ENCODE data around the gene EPGN. TPM values are rescaled to one million over a fixed set of nuclear protein-coding genes. Genes with fewer than 3 reads are reported as not detected.

Gene EPGN
- total RNA-seq, 1 experiment from 2014 or later: not detected

GRCh38 chr4:74314329-74314728 lies 6.1 kb downstream of the EPGN start:
- CTCF ChIA-PET: no interaction called here
- BruUV-seq (replicated peaks): no TSS peak

GRCh38 chr4:74314944-74315343 lies 6.7 kb downstream of the EPGN start:
- no peak for DNase-seq (ENCODE audit: low spot score)
- H3K4me1 ChIP-seq (ENCODE audit: insufficient read depth, low read length, poor library complexity, severe bottlenecking): no peaks in the 10 kb centered on the region
- ChIA-PET POLR2A (ENCODE audit: low non-redundant PET) (no interaction called here), CTCF (no interaction called here)
- no peaks in the 10 kb centered on the region for H3K27me3 ChIP-seq (replicated peaks; ENCODE audit: insufficient read depth, low read depth, low read length, poor library complexity)
- intact Hi-C loops (cut with micrococcal nuclease; ENCODE audit: unreplicated experiment): loop anchor here (10.0 kb wide), 1 partner anchor 650 kb away; no protein-coding TSS in a partner anchor
- no peak overlapping the region for H3K4me3 ChIP-seq (ENCODE audit: low read depth, low read length, poor library complexity, severe bottlenecking)
- H3K9me3 ChIP-seq (ENCODE audit: low read depth, low read length, poor library complexity, severe bottlenecking): no peaks in the 10 kb centered on the region
- BruUV-seq (replicated peaks): no TSS peak
- no peaks in the 10 kb centered on the region for H3K36me3 ChIP-seq (ENCODE audit: insufficient read depth, low read length, poor library complexity, severe bottlenecking)
- no peak overlapping the region for H3K27ac ChIP-seq (ENCODE audit: low read depth, low read length, poor library complexity, severe bottlenecking)
- TF ChIP-seq CTCF (conservative IDR thresholded peaks at IDR 0.05; ENCODE audit: low read depth, low read length) (no peak), EZH2 (IDR thresholded peaks at IDR 0.05; ENCODE audit: borderline replicate concordance, low read depth, low read length, poor library complexity, severe bottlenecking) (no peak)

More at GRCh38 chr4:74314329-74314728, 6.1 kb downstream of the EPGN start:
- TF ChIP-seq EZH2 (IDR thresholded peaks at IDR 0.05; ENCODE audit: borderline replicate concordance, low read depth, low read length, poor library complexity, severe bottlenecking) (no peak), CTCF (conservative IDR thresholded peaks at IDR 0.05; ENCODE audit: low read depth, low read length) (no peak)
- Histone ChIP-seq H3K4me3 (ENCODE audit: low read depth, low read length, poor library complexity, severe bottlenecking) (no peak overlapping the region), H3K4me1 (ENCODE audit: insufficient read depth, low read length, poor library complexity, severe bottlenecking) (peaks cover 3% of the 10 kb centered on the region), H3K27ac (ENCODE audit: low read depth, low read length, poor library complexity, severe bottlenecking) (no peak overlapping the region), H3K27me3 (replicated peaks; ENCODE audit: insufficient read depth, low read depth, low read length, poor library complexity) (no peaks in the 10 kb centered on the region), H3K36me3 (ENCODE audit: insufficient read depth, low read length, poor library complexity, severe bottlenecking) (no peaks in the 10 kb centered on the region), H3K9me3 (ENCODE audit: low read depth, low read length, poor library complexity, severe bottlenecking) (no peaks in the 10 kb centered on the region)
- intact Hi-C loops (cut with micrococcal nuclease; ENCODE audit: unreplicated experiment): loop anchor here (10.0 kb wide), 1 partner anchor 650 kb away; no protein-coding TSS in a partner anchor
- DNase-seq (ENCODE audit: low spot score): no peak
- POLR2A ChIA-PET (ENCODE audit: low non-redundant PET): no interaction called here

GRCh38 chr4:74315376-74315775 lies 7.1 kb downstream of the EPGN start:
- no peaks in the 10 kb centered on the region for H3K9me3 ChIP-seq (ENCODE audit: low read depth, low read length, poor library complexity, severe bottlenecking)
- H3K4me1 ChIP-seq (ENCODE audit: insufficient read depth, low read length, poor library complexity, severe bottlenecking): no peaks in the 10 kb centered on the region
- CTCF ChIA-PET: no interaction called here
- H3K27me3 ChIP-seq (replicated peaks; ENCODE audit: insufficient read depth, low read depth, low read length, poor library complexity): no peaks in the 10 kb centered on the region
- no peak overlapping the region for H3K4me3 ChIP-seq (ENCODE audit: low read depth, low read length, poor library complexity, severe bottlenecking)
- no peak for DNase-seq (ENCODE audit: low spot score)
- no peak overlapping the region for H3K27ac ChIP-seq (ENCODE audit: low read depth, low read length, poor library complexity, severe bottlenecking)
- intact Hi-C loops (cut with micrococcal nuclease; ENCODE audit: unreplicated experiment): loop anchor here (10.0 kb wide), 1 partner anchor 651 kb away; no protein-coding TSS in a partner anchor
- BruUV-seq (replicated peaks): no TSS peak
- POLR2A ChIA-PET (ENCODE audit: low non-redundant PET): no interaction called here
- TF ChIP-seq CTCF (conservative IDR thresholded peaks at IDR 0.05; ENCODE audit: low read depth, low read length): no peak
- TF ChIP-seq EZH2 (IDR thresholded peaks at IDR 0.05; ENCODE audit: borderline replicate concordance, low read depth, low read length, poor library complexity, severe bottlenecking): no peak
- no peaks in the 10 kb centered on the region for H3K36me3 ChIP-seq (ENCODE audit: insufficient read depth, low read length, poor library complexity, severe bottlenecking)
